Measurements from ENCODE around the gene KRT9. TPM values are rescaled to one million over a fixed set of nuclear protein-coding genes. Genes with fewer than 3 reads are reported as not detected.
A peak's percentile ranks its signal among the peaks of the same experiment; 100 is the strongest.
"Not testable (repeated sequence)": the region's sequence is repeated elsewhere in the genome, so short reads cannot be mapped to it uniquely, and the experiment has no call there.

The KRT9 gene
- total and polyA plus RNA-seq, 4 donors: 0.11 TPM; not detected in 3

DNA sequence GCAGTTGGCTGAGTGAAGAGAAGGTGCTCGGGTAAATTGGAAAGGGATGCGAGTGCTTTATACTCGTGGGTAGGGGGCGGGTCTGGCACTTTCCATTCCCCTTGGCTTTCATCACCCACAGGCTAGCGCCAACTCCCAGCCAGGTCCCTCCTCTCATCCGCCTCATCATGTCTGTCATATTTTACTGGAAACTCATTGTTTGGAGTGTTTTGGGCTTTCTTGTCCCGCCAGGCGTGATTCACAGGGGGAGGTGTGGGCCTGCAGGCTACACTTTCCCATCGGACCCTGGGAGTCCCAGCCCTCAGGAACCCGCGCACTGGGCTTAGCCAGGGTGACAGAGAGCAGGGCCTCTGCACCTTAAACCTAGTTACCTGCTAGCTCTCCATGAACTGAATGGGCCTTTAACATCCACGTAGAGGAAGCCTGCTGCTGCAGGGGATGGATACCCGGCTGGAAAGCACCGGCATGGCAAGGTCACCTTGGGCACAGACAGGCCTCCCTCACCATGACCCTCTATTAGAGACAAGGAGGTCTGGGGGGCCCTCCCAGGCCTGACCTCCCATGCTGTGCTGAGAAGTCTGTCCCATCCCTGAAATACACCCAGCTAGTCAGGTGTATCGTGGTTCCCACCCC is 15.1 kb upstream of the KRT9 start, which contains the start of gene KRT14:
TSS of gene KRT14 (minus strand) at position 33 of the 633 bp plus-strand sequence. CDS start 61 bp downstream, outside the sequence.
- 81% methylated on average over 8 of the region's 15 CpGs for WGBS (ENCODE audit: insufficient coverage)
- DNase-seq (ENCODE audit: low read depth in 4 of 6, low spot score in 6 of 6): no peak
- Histone ChIP-seq H3K4me1 (ENCODE audit: control insufficient read depth, insufficient read depth, low read length) (no peaks in the 10 kb centered on the region), H3K27ac (ENCODE audit: low read depth, low read length) (no peak within 1 kb of the TSS), H3K4me3 (ENCODE audit: low read depth, low read length) (no peak within 1 kb of the TSS), H3K36me3 (ENCODE audit: control insufficient read depth, insufficient read depth, low read length) (no peaks in the 10 kb centered on the region), H3K27me3 (ENCODE audit: control insufficient read depth, insufficient read depth, low read length) (no peaks in the 10 kb centered on the region), H3K9me3 (ENCODE audit: control insufficient read depth, insufficient read depth, low read length) (no peaks in the 10 kb centered on the region)

DNA sequence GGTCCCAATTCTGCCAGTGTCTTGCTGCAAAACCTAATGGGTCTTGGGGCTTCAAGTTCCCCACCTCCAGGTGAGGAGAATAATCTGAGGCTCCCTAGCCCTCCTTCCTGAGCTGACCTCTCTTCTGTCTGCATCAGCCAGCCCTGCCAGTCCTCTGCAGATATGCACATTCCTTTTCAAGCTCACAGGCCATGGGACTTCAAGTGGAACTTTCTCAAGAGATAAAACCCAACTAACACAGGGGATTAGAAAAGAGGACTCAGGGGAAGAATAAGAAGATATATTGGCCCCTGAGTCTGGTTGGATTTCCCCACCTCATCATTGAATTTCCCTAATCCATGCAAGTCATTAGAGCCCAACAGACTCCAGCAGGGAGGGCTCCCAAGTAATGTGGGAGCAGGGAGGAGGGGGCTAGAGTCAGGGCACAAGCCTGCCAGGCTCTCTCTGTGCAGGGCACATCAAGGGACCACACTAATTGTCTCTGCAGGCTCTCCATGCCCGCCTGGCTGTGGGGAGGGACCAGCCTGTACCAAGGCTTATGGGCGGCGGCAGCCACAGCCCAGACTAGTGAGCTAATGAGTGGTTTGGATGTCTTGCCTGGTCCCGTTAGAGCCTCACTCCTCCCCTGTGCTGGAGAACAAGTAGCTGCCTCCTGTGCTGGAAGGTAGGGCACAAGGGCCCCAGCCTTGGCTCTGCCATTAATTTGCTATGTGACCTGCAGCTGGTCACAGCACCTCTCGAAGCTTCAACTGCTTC is 13.6 kb upstream of the KRT9 start:
- peak in 1 of 6 donors; percentile 16 for DNase-seq (ENCODE audit: low read depth in 4 of 6, low spot score in 6 of 6)
- WGBS (ENCODE audit: insufficient coverage): 81% methylated on average over 4 of the region's 5 CpGs
- Histone ChIP-seq H3K27ac (ENCODE audit: low read depth, low read length) (no peak overlapping the region), H3K4me1 (ENCODE audit: control insufficient read depth, insufficient read depth, low read length) (no peaks in the 10 kb centered on the region), H3K4me3 (ENCODE audit: low read depth, low read length) (no peak overlapping the region), H3K9me3 (ENCODE audit: control insufficient read depth, insufficient read depth, low read length) (no peaks in the 10 kb centered on the region), H3K27me3 (ENCODE audit: control insufficient read depth, insufficient read depth, low read length) (no peaks in the 10 kb centered on the region), H3K36me3 (ENCODE audit: control insufficient read depth, insufficient read depth, low read length) (no peaks in the 10 kb centered on the region)

DNA sequence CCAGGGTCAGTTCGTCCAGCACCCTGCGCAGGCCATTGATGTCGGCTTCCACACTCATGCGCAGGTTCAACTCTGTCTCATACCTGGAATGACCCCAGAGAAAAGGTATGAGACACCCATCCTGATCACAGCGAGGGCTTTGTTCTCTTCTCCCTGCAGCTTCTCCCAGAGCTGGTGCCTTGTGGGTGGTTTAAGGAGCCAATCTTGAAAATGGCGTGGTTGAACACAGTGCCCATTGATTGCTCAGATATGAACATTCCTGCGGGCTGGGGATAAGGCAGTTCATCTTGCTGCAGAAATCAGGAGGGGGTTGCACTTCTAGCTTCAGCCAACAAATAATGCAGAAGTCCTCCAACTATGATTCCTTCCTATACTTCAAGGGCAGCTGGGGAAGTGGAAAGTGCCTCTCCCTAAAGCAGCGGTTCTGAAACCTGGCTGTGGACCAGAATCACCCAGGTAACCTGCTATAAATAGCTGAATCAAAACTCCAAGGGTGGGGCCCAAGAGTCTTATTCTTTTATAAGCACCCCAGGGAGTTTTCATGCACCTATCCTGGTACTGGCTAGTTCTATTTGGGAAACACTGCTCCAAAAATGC is 12.6 kb upstream of the KRT9 start:
- H3K27me3 ChIP-seq (ENCODE audit: control insufficient read depth, insufficient read depth, low read length); H3K36me3 ChIP-seq (ENCODE audit: control insufficient read depth, insufficient read depth, low read length); H3K4me1 ChIP-seq (ENCODE audit: control insufficient read depth, insufficient read depth, low read length); H3K27ac ChIP-seq (ENCODE audit: low read depth, low read length); DNase-seq (ENCODE audit: low read depth in 4 of 6, low spot score in 6 of 6); H3K9me3 ChIP-seq (ENCODE audit: control insufficient read depth, insufficient read depth, low read length); H3K4me3 ChIP-seq (ENCODE audit: low read depth, low read length): not testable (repeated sequence)
- WGBS (ENCODE audit: insufficient coverage): 84% methylated on average over 7 of the region's 8 CpGs

DNA sequence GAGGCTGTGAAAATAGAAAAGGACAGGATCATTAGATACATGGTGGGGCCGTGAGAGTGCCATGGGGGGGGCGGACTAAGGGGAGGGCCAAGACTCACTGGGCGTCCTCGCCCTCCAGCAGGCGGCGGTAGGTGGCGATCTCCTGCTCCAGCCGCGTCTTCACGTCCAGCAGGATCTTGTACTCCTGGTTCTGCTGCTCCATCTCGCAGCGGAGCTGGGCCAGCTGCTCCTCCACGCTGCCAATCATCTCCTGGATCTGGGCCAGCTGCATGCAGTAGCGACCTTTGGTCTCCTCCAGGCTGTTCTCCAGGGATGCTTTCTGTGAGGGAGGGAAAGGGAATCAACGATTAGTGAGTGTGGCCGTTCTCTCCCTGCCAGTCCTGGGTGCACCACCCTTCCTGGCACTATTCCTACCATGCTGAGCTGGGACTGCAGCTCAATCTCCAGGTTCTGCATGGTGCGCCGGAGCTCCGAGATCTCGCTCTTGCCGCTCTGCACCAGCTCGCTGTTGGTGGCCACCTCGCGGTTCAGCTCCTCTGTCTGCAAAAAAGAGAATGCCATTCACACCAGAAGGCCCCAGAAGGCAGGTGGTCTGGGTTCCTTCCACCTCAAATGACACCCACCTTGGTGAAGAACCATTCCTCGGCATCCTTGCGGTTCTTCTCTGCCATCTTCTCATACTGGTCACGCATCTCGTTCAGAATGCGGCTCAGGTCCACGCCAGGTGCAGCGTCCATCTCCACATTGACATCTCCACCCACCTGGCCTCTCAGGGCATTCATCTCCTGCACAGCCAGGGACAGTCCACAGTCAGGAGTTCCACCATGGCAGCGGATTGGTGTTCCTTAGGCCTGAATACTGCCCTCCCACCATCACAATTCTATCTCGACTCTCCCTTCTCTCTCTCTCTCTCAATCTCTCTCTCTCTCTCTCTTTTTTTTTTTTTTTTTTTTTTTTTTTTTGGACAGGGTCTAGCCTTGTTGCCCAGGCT is 11.6 kb upstream of the KRT9 start:
- Histone ChIP-seq H3K36me3 (ENCODE audit: control insufficient read depth, insufficient read depth, low read length) (no peaks in the 10 kb centered on the region), H3K27ac (ENCODE audit: low read depth, low read length) (no peak overlapping the region), H3K4me1 (ENCODE audit: control insufficient read depth, insufficient read depth, low read length) (peaks cover 5% of the 10 kb centered on the region), H3K4me3 (ENCODE audit: low read depth, low read length) (no peak overlapping the region), H3K9me3 (ENCODE audit: control insufficient read depth, insufficient read depth, low read length) (no peaks in the 10 kb centered on the region), H3K27me3 (ENCODE audit: control insufficient read depth, insufficient read depth, low read length) (no peaks in the 10 kb centered on the region)
- WGBS (ENCODE audit: insufficient coverage): 89% methylated on average over 29 of the region's 33 CpGs
- no peak for DNase-seq (ENCODE audit: low read depth in 4 of 6, low spot score in 6 of 6)

DNA sequence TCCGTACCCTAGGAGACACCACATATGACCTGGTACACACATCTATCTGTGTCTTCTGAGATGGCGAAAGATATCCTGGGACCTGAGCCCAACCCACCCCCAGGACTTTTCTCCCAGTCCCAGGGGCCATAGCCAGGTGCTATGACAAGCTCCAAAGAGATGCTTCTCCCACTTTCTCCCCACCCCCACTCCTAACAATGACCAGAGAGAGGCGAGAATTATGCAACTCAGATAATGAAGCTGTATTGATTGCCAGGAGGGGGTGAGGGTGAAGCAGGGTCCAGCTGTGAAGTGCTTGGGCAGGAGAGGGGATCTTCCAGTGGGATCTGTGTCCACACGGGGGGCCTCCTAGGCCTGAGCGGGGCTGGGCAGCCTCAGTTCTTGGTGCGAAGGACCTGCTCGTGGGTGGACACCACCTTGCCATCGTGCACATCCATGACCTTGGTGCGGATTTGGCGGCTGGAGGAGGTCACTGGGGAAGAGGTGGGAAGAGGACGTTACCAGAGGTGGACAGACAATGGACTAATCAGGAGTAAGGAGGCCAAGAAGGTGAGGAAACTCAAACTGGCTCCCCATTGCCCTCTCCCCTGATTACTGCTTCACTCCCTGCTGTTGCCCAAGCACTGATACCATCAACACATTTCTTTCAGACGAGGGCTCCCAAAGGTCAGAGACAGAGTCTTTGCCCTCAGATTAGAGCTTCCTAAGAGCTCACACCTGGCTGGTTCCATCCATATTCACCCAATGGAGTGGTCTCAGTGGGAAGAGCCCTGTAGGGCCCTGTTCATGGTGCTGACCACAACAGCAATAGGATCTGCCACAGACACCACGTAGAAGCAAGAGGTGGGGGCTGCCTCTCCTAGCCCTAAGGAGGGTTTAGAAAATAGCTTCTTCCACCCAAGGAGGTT is 10.5 kb upstream of the KRT9 start:
- not testable (repeated sequence) for H3K27ac ChIP-seq (ENCODE audit: low read depth, low read length); DNase-seq (ENCODE audit: low read depth in 4 of 6, low spot score in 6 of 6); H3K27me3 ChIP-seq (ENCODE audit: control insufficient read depth, insufficient read depth, low read length); H3K9me3 ChIP-seq (ENCODE audit: control insufficient read depth, insufficient read depth, low read length); H3K4me1 ChIP-seq (ENCODE audit: control insufficient read depth, insufficient read depth, low read length); H3K36me3 ChIP-seq (ENCODE audit: control insufficient read depth, insufficient read depth, low read length); H3K4me3 ChIP-seq (ENCODE audit: low read depth, low read length)
- WGBS (ENCODE audit: insufficient coverage): 88% methylated on average over 10 of the region's 13 CpGs

DNA sequence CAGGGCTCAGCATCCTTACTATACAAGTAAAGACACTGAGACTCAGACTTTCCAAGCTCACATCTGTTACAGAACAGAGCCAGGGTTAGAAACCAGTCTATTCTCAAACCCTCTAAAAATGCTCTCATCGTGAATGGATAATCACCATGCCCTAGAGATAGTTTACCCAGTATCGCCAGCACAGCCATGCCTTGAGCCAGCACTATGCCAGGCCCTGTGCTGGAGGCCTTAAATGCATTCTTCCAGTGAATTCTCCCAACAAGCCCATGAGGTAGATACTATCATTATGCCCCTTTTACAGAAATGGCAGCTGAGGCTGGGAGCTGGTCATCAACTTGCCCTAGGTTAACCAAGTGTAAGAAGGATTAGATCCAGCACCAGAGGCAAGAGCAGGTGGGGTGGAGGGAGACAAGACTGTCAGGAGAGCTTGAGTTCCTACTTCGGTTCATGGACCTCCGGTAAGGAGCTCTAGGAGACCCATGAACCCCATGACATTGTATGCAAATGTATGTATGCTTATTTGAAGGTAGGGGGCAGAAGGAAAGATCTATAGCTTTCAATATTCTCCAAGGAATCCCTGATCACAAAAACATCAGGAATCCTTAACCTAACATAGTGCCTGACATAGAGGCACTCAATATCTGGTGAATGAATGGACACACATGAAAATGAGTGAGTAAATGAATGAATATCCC is 9.7 kb upstream of the KRT9 start:
- Histone ChIP-seq H3K9me3 (ENCODE audit: control insufficient read depth, insufficient read depth, low read length) (no peaks in the 10 kb centered on the region), H3K27ac (ENCODE audit: low read depth, low read length) (no peak overlapping the region), H3K36me3 (ENCODE audit: control insufficient read depth, insufficient read depth, low read length) (no peaks in the 10 kb centered on the region), H3K4me1 (ENCODE audit: control insufficient read depth, insufficient read depth, low read length) (peaks cover 5% of the 10 kb centered on the region), H3K4me3 (ENCODE audit: low read depth, low read length) (no peak overlapping the region), H3K27me3 (ENCODE audit: control insufficient read depth, insufficient read depth, low read length) (no peaks in the 10 kb centered on the region)
- no peak for DNase-seq (ENCODE audit: low read depth in 4 of 6, low spot score in 6 of 6)
- WGBS (ENCODE audit: insufficient coverage): 90% methylated on average over 2 of the region's 4 CpGs

DNA sequence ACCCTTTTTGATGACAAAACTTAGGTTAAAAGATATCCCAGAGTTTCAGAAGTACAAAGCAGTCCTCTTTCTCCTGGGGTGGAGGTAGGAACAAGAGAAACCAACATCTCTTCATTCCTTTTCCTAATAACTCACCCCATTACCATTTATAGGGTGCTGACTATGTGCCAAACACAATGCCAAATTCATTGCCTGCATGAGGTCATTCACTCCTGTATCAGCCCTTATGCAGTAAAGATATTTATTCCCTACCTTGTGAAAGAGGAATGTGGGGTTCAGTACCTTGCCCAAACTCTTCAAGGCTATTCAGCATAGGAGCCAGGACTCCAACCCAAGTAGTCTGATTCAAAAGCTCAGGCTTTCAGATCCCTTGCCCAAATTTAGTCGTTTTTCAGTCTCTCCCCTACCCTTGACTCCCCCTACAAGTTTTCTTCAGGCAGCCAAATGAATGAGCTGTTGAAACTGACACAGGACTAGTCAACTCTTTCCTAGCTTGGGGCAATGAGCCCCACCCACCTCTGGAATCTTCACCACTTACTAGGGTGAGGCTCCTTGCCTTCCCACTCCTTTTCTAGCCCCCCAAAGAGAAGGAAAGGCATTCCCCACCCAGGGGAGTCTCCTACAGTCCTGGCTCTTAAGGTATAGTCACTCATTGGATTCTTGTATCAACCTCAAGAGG is 9.0 kb upstream of the KRT9 start:
- WGBS (ENCODE audit: insufficient coverage): 43% methylated on average over 1 of the region's 1 CpG
- Histone ChIP-seq H3K27ac (ENCODE audit: low read depth, low read length) (no peak overlapping the region), H3K36me3 (ENCODE audit: control insufficient read depth, insufficient read depth, low read length) (no peaks in the 10 kb centered on the region), H3K4me3 (ENCODE audit: low read depth, low read length) (no peak overlapping the region), H3K9me3 (ENCODE audit: control insufficient read depth, insufficient read depth, low read length) (no peaks in the 10 kb centered on the region), H3K4me1 (ENCODE audit: control insufficient read depth, insufficient read depth, low read length) (peaks cover 5% of the 10 kb centered on the region), H3K27me3 (ENCODE audit: control insufficient read depth, insufficient read depth, low read length) (no peaks in the 10 kb centered on the region)
- no peak for DNase-seq (ENCODE audit: low read depth in 4 of 6, low spot score in 6 of 6)

DNA sequence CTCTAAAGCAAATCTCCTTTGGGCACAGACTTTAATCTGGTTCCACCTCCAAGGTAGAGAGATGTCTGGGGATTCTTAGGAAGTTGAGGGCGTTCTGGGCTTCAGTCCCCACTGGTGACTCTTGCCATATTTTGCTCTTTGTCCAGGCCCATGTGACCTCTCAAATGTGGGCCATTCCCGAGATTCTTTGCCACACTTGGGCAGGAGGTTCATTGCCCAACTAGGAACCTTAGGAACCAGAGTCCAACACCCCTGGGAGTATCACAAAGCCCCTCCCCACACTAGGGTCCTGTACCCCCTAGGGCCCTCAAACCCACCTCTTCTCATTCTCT is 8.4 kb upstream of the KRT9 start:
- no peak for DNase-seq (ENCODE audit: low read depth in 4 of 6, low spot score in 6 of 6)
- no peaks in the 10 kb centered on the region for H3K9me3 ChIP-seq (ENCODE audit: control insufficient read depth, insufficient read depth, low read length)
- no peak overlapping the region for H3K4me3 ChIP-seq (ENCODE audit: low read depth, low read length)
- WGBS (ENCODE audit: insufficient coverage): 88% methylated on average over 2 of the region's 2 CpGs
- no peaks in the 10 kb centered on the region for H3K27me3 ChIP-seq (ENCODE audit: control insufficient read depth, insufficient read depth, low read length)
- no peak overlapping the region for H3K27ac ChIP-seq (ENCODE audit: low read depth, low read length)
- peaks cover 5% of the 10 kb centered on the region for H3K4me1 ChIP-seq (ENCODE audit: control insufficient read depth, insufficient read depth, low read length)
- H3K36me3 ChIP-seq (ENCODE audit: control insufficient read depth, insufficient read depth, low read length): no peaks in the 10 kb centered on the region

Measured in spinal cord (tissue), 10 donors.